Stimulated activated CD8-positive, alpha-beta memory T cell treated with anti-CD3 and anti-CD28 coated beads, Interleukin-4, amount 100 ng/mL, for 24 hours (primary cell): Measurements from ENCODE around the gene RGR.
"Not testable (repeated sequence)": the region's sequence is repeated elsewhere in the genome, so short reads cannot be mapped to it uniquely, and the experiment has no call there.

Source experiments
- DNase-seq: peaks from one replicate; pipeline ENCODE4 v3.0.0-alpha.2; 2020; ENCODE audit warnings: low read depth

The RGR gene

GRCh38 chr10:84258034-84258695, 13.3 kb downstream of the RGR start:
- no peak for DNase-seq

GRCh38 chr10:84261236-84261915, 16.5 kb downstream of the RGR start:
- DNase-seq, result no peak

GRCh38 chr10:84262190-84262956, 17.5 kb downstream of the RGR start:
- no peak for DNase-seq

- DNase-seq, result no peak
Measured at GRCh38 chr10:84263716-84264115, 18.9 kb downstream of the RGR start.

GRCh38 chr10:84264611-84265141, 19.8 kb downstream of the RGR start:
- DNase-seq, result peak; percentile 50

GRCh38 chr10:84265418-84265817, 20.6 kb downstream of the RGR start:
- DNase-seq, result no peak

- peak; percentile 64 for DNase-seq
Measured at GRCh38 chr10:84267503-84268126, 22.8 kb downstream of the RGR start.

GRCh38 chr10:84269162-84269561, 24.3 kb downstream of the RGR start:
- DNase-seq, result no peak

- no peak for DNase-seq
Measured at GRCh38 chr10:84269773-84270172, 24.9 kb downstream of the RGR start.

GRCh38 chr10:84270708-84271107, 25.9 kb downstream of the RGR start:
- DNase-seq, result no peak

GRCh38 chr10:84279876-84280475, 35.1 kb downstream of the RGR start:
- DNase-seq, result not testable (repeated sequence)

GRCh38 chr10:84286695-84287094, 41.8 kb downstream of the RGR start:
- no peak for DNase-seq

- no peak for DNase-seq
Measured at GRCh38 chr10:84288151-84288550, 43.3 kb downstream of the RGR start.

- no peak for DNase-seq
Measured at GRCh38 chr10:84289521-84290200, 44.8 kb downstream of the RGR start.

- no peak for DNase-seq
Measured at GRCh38 chr10:84290235-84290634, 45.4 kb downstream of the RGR start.

GRCh38 chr10:84291384-84291783, 46.5 kb downstream of the RGR start:
- no peak for DNase-seq

GRCh38 chr10:84292502-84292901, 47.6 kb downstream of the RGR start:
- DNase-seq, result no peak

GRCh38 chr10:84293171-84293570, 48.3 kb downstream of the RGR start:
- DNase-seq, result no peak

GRCh38 chr10:84293574-84294016, 48.7 kb downstream of the RGR start:
- no peak for DNase-seq

- DNase-seq, result no peak
Measured at GRCh38 chr10:84294766-84295447, 50.1 kb downstream of the RGR start.
